HepG2 (cell line): ENCODE measurements around the gene FKBP14. TPM values are rescaled to one million over a fixed set of nuclear protein-coding genes. Genes with fewer than 3 reads are reported as not detected.

ENCODE experiments used
- AGO2 ChIP-seq: fragments of 200-400 bp; formaldehyde crosslinking; optimal IDR thresholded peaks from 2 replicates; pipeline ENCODE3; 2017; ENCODE audit warnings: mild to moderate bottlenecking, low read depth, low read length, moderate library complexity
- ARHGAP35 ChIP-seq: sonication (generic); formaldehyde crosslinking; IDR thresholded peaks from 2 replicates; pipeline ENCODE4 v1.9.0; 2022; ENCODE audit warnings: mild to moderate bottlenecking, inconsistent platforms, moderate library complexity, missing genetic modification reagents, borderline replicate concordance
- GABPB1 ChIP-seq: IDR thresholded peaks from 2 replicates; pipeline ENCODE4 v1.6.1; 2016; ENCODE audit warnings: mild to moderate bottlenecking, missing genetic modification reagents, moderate library complexity, missing compliant biosample characterization
- HMG20A ChIP-seq: IDR thresholded peaks from 2 replicates; pipeline ENCODE4 v1.6.1; 2016; ENCODE audit warnings: borderline replicate concordance
- JUNB ChIP-seq: sonication (generic); formaldehyde crosslinking; IDR thresholded peaks from 2 replicates; pipeline ENCODE4 v1.8.0; 2022; ENCODE audit warnings: missing genetic modification reagents, mild to moderate bottlenecking, borderline replicate concordance
- NCOA1 ChIP-seq: sonication (generic); formaldehyde crosslinking; IDR thresholded peaks from 2 replicates; pipeline ENCODE4 v1.9.0; 2021; ENCODE audit warnings: missing genetic modification reagents
- NR2F2 ChIP-seq: IDR thresholded peaks from 2 replicates; pipeline ENCODE4 v1.6.1; 2012; ENCODE audit warnings: low read depth, inconsistent platforms, borderline replicate concordance
- SAFB2 ChIP-seq: sonication (generic); formaldehyde crosslinking; IDR thresholded peaks from 2 replicates; pipeline ENCODE4 v1.5.1; 2020; ENCODE audit warnings: missing genetic modification reagents, low read depth, mild to moderate bottlenecking, borderline replicate concordance
- ZC3H13 ChIP-seq: sonication (generic); formaldehyde crosslinking; IDR thresholded peaks from 2 replicates; pipeline ENCODE4 v1.8.1; 2023; ENCODE audit warnings: mild to moderate bottlenecking, missing genetic modification reagents, moderate library complexity
- ZNF274 ChIP-seq: sonication (generic); formaldehyde crosslinking; IDR thresholded peaks from 2 replicates; pipeline ENCODE4 v1.5.1; 2020; ENCODE audit warnings: mild to moderate bottlenecking, missing genetic modification reagents
- polyA plus RNA-seq, 8 experiments: library from polyadenylated mRNA; depleted of rRNA in 3 of 8; stranded (reverse) in 7 of 8; unstranded in 1 of 8; fragments of >200 nt; fragmentation: Illumina TruSeq in 4 of 8; extraction: Trizol in 4 of 8; gene quantifications; 2 replicates each; pipeline versions ENCODE4 v1.2.1 to v1.2.3, GENCODE V29; 2011 to 2016; ENCODE audit warnings: low read depth in 4 of 8, missing spikeins in 1 of 8, mixed read lengths in 1 of 8; ENCODE audit not compliant: insufficient read depth in 1 of 8
- total RNA-seq, 5 experiments: library from RNA; depleted of rRNA; stranded (reverse); fragments of >200 nt; fragmentation: Illumina TruSeq; extraction: Trizol; gene quantifications; 2 replicates each; pipeline ENCODE4 v1.2.3, GENCODE V29; 2016; ENCODE audit warnings: low read depth in 1 of 5
- TF ChIP-seq, protein P1 (sequence below): sonication (generic); formaldehyde crosslinking; IDR thresholded peaks from 2 replicates; pipeline ENCODE4 v1.8.0; 2022; ENCODE audit warnings: mild to moderate bottlenecking, missing genetic modification reagents; ENCODE audit not compliant: insufficient replicate concordance
- TF ChIP-seq, protein P2 (sequence below): sonication (generic); formaldehyde crosslinking; IDR thresholded peaks from 2 replicates; pipeline ENCODE4 v1.5.0; 2020; ENCODE audit warnings: mild to moderate bottlenecking, missing genetic modification reagents, borderline replicate concordance
- TF ChIP-seq, protein P3 (sequence below): sonication (generic); formaldehyde crosslinking; conservative IDR thresholded peaks from 2 replicates; pipeline ENCODE4 v1.8.1; 2023; ENCODE audit warnings: missing genetic modification reagents
- TF ChIP-seq, protein P4 (sequence below): sonication (generic); formaldehyde crosslinking; conservative IDR thresholded peaks from 2 replicates; pipeline ENCODE4 v1.8.0; 2022; ENCODE audit warnings: low read depth, missing genetic modification reagents
- TF ChIP-seq, protein P5 (sequence below), 2 experiments: sonication (generic) in 1 of 2; formaldehyde crosslinking in 1 of 2; IDR thresholded peaks; 2 replicates each; pipeline versions ENCODE4 v1.4.0 to v1.6.1; 2016 to 2020; ENCODE audit warnings: borderline replicate concordance in 1 of 2, low read depth in 1 of 2, mild to moderate bottlenecking in 1 of 2, missing genetic modification reagents in 1 of 2

The FKBP14 gene
- total and polyA plus RNA-seq, 2 of the 13 experiments (the other 11 are each of a cell fraction or from before 2014, with no cell fraction given) = 20.0 to 32.3 TPM

DNA sequence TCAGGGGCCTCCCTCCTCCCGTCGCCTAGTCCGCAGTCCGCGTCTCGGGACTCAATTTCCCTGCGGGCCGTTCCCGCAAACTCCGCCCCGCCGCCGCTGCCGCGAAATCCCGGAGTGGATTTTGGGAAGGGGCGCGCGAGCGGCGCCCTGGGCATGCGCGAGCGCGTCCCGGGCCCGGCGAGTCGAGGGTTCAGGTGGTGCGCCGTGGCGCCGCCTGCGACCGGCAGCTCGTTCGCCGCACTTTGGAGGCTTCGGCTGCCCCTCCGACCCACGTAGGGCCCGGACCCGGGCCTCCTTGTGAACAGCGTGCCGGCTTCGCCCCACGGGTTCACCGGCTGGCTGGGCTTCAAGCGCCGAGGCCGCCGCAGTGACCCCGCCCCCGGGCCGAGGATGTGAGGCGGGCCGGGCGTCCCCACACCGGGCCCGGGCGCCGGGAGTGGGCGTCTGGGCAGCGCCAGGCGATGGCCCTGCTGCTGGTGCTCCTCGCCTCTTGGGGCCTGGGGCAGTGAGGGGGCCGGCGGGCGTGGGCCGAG, 1.8 kb upstream of the FKBP14 start, which contains the start of gene PLEKHA8 (continued):
- TF ChIP-seq, protein P1, sequence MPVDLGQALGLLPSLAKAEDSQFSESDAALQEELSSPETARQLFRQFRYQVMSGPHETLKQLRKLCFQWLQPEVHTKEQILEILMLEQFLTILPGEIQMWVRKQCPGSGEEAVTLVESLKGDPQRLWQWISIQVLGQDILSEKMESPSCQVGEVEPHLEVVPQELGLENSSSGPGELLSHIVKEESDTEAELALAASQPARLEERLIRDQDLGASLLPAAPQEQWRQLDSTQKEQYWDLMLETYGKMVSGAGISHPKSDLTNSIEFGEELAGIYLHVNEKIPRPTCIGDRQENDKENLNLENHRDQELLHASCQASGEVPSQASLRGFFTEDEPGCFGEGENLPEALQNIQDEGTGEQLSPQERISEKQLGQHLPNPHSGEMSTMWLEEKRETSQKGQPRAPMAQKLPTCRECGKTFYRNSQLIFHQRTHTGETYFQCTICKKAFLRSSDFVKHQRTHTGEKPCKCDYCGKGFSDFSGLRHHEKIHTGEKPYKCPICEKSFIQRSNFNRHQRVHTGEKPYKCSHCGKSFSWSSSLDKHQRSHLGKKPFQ (CRISPR knock-in tag) = peak; percentile 45
- TF ChIP-seq, protein P2, sequence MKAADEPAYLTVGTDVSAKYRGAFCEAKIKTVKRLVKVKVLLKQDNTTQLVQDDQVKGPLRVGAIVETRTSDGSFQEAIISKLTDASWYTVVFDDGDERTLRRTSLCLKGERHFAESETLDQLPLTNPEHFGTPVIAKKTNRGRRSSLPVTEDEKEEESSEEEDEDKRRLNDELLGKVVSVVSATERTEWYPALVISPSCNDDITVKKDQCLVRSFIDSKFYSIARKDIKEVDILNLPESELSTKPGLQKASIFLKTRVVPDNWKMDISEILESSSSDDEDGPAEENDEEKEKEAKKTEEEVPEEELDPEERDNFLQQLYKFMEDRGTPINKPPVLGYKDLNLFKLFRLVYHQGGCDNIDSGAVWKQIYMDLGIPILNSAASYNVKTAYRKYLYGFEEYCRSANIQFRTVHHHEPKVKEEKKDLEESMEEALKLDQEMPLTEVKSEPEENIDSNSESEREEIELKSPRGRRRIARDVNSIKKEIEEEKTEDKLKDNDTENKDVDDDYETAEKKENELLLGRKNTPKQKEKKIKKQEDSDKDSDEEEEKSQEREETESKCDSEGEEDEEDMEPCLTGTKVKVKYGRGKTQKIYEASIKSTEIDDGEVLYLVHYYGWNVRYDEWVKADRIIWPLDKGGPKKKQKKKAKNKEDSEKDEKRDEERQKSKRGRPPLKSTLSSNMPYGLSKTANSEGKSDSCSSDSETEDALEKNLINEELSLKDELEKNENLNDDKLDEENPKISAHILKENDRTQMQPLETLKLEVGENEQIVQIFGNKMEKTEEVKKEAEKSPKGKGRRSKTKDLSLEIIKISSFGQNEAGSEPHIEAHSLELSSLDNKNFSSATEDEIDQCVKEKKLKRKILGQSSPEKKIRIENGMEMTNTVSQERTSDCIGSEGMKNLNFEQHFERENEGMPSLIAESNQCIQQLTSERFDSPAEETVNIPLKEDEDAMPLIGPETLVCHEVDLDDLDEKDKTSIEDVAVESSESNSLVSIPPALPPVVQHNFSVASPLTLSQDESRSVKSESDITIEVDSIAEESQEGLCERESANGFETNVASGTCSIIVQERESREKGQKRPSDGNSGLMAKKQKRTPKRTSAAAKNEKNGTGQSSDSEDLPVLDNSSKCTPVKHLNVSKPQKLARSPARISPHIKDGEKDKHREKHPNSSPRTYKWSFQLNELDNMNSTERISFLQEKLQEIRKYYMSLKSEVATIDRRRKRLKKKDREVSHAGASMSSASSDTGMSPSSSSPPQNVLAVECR (CRISPR knock-in tag) = peak; percentile 82; the same call in 1 of the 2 replicates
- TF ChIP-seq ZC3H13 (CRISPR knock-in tag) = no peak
- no peak for TF ChIP-seq JUNB (CRISPR knock-in tag)
- TF ChIP-seq NCOA1 (CRISPR knock-in tag) = no peak
- TF ChIP-seq NR2F2 = no peak
- TF ChIP-seq ZNF274 (CRISPR knock-in tag) = no peak
- peak; percentile 72 for TF ChIP-seq AGO2
- TF ChIP-seq, protein P3, sequence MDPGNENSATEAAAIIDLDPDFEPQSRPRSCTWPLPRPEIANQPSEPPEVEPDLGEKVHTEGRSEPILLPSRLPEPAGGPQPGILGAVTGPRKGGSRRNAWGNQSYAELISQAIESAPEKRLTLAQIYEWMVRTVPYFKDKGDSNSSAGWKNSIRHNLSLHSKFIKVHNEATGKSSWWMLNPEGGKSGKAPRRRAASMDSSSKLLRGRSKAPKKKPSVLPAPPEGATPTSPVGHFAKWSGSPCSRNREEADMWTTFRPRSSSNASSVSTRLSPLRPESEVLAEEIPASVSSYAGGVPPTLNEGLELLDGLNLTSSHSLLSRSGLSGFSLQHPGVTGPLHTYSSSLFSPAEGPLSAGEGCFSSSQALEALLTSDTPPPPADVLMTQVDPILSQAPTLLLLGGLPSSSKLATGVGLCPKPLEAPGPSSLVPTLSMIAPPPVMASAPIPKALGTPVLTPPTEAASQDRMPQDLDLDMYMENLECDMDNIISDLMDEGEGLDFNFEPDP = no peak
- TF ChIP-seq, protein P4, sequence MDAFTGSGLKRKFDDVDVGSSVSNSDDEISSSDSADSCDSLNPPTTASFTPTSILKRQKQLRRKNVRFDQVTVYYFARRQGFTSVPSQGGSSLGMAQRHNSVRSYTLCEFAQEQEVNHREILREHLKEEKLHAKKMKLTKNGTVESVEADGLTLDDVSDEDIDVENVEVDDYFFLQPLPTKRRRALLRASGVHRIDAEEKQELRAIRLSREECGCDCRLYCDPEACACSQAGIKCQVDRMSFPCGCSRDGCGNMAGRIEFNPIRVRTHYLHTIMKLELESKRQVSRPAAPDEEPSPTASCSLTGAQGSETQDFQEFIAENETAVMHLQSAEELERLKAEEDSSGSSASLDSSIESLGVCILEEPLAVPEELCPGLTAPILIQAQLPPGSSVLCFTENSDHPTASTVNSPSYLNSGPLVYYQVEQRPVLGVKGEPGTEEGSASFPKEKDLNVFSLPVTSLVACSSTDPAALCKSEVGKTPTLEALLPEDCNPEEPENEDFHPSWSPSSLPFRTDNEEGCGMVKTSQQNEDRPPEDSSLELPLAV (CRISPR knock-in tag) = no peak
- TF ChIP-seq ARHGAP35 (CRISPR knock-in tag) = no peak
- no peak for TF ChIP-seq HMG20A (CRISPR knock-in tag)
- TF ChIP-seq GABPB1 (CRISPR knock-in tag) = peak; percentile 85
- TF ChIP-seq, protein P5, sequence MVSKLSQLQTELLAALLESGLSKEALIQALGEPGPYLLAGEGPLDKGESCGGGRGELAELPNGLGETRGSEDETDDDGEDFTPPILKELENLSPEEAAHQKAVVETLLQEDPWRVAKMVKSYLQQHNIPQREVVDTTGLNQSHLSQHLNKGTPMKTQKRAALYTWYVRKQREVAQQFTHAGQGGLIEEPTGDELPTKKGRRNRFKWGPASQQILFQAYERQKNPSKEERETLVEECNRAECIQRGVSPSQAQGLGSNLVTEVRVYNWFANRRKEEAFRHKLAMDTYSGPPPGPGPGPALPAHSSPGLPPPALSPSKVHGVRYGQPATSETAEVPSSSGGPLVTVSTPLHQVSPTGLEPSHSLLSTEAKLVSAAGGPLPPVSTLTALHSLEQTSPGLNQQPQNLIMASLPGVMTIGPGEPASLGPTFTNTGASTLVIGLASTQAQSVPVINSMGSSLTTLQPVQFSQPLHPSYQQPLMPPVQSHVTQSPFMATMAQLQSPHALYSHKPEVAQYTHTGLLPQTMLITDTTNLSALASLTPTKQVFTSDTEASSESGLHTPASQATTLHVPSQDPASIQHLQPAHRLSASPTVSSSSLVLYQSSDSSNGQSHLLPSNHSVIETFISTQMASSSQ (IDR thresholded peaks at IDR 0.05; ENCODE audit: low read depth) = no peak; the same call in 1 of the 2 replicates
- TF ChIP-seq, protein P5 (CRISPR knock-in tag; IDR thresholded peaks at IDR 0.05; ENCODE audit: borderline replicate concordance) = peak; percentile 66; the same call in 1 of the 2 replicates
- no peak for TF ChIP-seq SAFB2 (CRISPR knock-in tag)
